Peyer's patch (tissue), 4 donors: ENCODE measurements around the gene DNAH8.

Experiments used
- POLR2A ChIP-seq, 2 donors: fragments of 450-650 bp; IDR thresholded peaks; one replicate each; pipeline ENCODE4 v1.5.1; 2017; ENCODE audit warnings: antibody characterized with exemption in 2 of 2, mild to moderate bottlenecking in 2 of 2, moderate library complexity in 2 of 2
- TF ChIP-seq, protein P1 (sequence below), 6 experiments: fragments of 450-650 bp in 4 of 6; fragments of 200-600 bp in 2 of 6; sonication (generic) in 1 of 6; IDR thresholded peaks; one replicate each; pipeline ENCODE4 v1.5.1; 2017 to 2019; ENCODE audit warnings: antibody characterized with exemption in 6 of 6, mild to moderate bottlenecking in 3 of 6, moderate library complexity in 1 of 6

- TF ChIP-seq POLR2A (IDR thresholded peaks at IDR 0.05): no peak
- TF ChIP-seq, protein P1, sequence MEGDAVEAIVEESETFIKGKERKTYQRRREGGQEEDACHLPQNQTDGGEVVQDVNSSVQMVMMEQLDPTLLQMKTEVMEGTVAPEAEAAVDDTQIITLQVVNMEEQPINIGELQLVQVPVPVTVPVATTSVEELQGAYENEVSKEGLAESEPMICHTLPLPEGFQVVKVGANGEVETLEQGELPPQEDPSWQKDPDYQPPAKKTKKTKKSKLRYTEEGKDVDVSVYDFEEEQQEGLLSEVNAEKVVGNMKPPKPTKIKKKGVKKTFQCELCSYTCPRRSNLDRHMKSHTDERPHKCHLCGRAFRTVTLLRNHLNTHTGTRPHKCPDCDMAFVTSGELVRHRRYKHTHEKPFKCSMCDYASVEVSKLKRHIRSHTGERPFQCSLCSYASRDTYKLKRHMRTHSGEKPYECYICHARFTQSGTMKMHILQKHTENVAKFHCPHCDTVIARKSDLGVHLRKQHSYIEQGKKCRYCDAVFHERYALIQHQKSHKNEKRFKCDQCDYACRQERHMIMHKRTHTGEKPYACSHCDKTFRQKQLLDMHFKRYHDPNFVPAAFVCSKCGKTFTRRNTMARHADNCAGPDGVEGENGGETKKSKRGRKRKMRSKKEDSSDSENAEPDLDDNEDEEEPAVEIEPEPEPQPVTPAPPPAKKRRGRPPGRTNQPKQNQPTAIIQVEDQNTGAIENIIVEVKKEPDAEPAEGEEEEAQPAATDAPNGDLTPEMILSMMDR (IDR thresholded peaks at IDR 0.05): no peak
Observed at GRCh38 chr6:38906582-38906981, 191.5 kb downstream of the DNAH8 start.
